Skin epidermis (tissue), 12 donors: ENCODE measurements around the gene CMSS1.
"Not testable (repeated sequence)": the region's sequence is repeated elsewhere in the genome, so short reads cannot be mapped to it uniquely, and the experiment has no call there.

Experiments used
- H3K27ac ChIP-seq, 21 experiments: fragments of 200-600 bp; sonication (generic) in 11 of 21; one replicate each; pipeline ENCODE4 v1.5.0; 2020; ENCODE audit warnings: mild to moderate bottlenecking in 3 of 21, inconsistent platforms in 2 of 21, moderate library complexity in 2 of 21
- H3K4me3 ChIP-seq, 7 experiments: fragments of 200-600 bp; sonication (generic) in 2 of 7; one replicate each; pipeline ENCODE4 v1.5.0; 2020; ENCODE audit warnings: inconsistent platforms in 2 of 7, mild to moderate bottlenecking in 2 of 7, moderate library complexity in 1 of 7

The CMSS1 gene

DNA sequence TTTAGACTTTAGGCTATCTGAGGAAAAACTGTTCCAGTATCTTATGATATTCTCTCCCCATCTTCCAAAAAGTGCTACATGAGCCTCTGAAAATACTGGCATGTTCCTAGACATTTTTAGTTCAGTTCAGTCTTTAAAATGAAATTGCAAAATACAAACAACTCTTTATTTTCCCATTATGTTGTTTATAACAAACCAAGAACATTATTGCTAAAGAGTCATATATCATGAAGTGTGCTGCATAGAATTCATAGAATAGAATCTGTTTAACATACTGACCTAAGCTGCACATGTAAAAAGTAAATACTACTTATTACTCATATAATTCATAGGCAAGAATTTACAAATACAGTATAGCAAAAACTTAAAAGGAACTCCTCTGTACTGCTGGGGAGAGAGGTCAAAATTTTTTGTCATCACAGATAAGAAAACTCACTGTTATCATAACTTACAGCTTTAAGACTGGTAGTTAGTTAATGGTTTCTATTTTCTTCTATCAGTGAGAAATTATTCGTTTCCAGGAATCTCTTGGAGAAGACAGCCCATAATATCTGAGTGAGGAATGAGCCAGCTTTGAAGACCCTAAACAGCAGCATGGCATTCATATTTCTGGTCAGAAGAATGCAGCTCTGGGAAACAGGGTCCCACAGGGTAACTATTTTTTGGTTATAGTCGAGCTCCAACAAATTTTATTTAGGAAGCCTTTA is 264.5 kb downstream of the CMSS1 start:
- peak overlapping the region in 2 of 21 experiments; percentile 14 to 26 for H3K27ac ChIP-seq
- H3K4me3 ChIP-seq, result no peak overlapping the region

- Histone ChIP-seq H3K27ac (peak overlapping the region in 2 of 21 experiments; percentile 14 to 26), H3K4me3 (no peak overlapping the region)
These were observed 265.1 kb downstream of the CMSS1 start for GRCh38 chr3:100082714-100083113.

- no peak overlapping the region for H3K4me3 ChIP-seq
- H3K27ac ChIP-seq, result peak overlapping the region in 1 of 21 experiments; percentile 26
These were observed 265.5 kb downstream of the CMSS1 start for GRCh38 chr3:100083209-100083608.

- Histone ChIP-seq H3K4me3 (no peak overlapping the region), H3K27ac (peak overlapping the region in 2 of 21 experiments; percentile 26 to 43)
These were observed 266.6 kb downstream of the CMSS1 start for GRCh38 chr3:100084100-100084806.

DNA sequence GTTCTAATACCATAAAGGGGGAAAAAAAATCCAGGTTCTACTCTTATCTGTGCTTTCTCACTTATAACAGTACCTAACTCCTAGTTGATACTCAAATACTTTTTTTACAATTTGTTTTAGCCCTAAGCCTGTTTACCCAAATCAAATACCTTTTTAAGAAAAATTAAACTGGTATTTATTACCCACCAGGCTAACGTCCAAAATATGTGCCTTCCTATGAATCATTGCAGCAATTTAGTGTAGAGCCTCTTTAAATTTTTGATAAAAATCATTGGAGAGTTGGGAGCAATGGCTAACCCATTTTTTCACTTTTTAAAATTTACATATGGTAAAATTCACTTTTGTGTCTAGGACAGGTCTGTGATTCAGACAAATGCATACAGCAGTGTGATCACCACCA is 268.7 kb downstream of the CMSS1 start:
- Histone ChIP-seq H3K4me3 (no peak overlapping the region), H3K27ac (peak overlapping the region in 4 of 21 experiments; percentile 11 to 45 (median 20))

GRCh38 chr3:100087198-100087597 is 269.5 kb downstream of the CMSS1 start:
- H3K27ac ChIP-seq, result peak overlapping the region in 5 of 21 experiments; percentile 11 to 31 (median 17)
- H3K4me3 ChIP-seq, result no peak overlapping the region

DNA sequence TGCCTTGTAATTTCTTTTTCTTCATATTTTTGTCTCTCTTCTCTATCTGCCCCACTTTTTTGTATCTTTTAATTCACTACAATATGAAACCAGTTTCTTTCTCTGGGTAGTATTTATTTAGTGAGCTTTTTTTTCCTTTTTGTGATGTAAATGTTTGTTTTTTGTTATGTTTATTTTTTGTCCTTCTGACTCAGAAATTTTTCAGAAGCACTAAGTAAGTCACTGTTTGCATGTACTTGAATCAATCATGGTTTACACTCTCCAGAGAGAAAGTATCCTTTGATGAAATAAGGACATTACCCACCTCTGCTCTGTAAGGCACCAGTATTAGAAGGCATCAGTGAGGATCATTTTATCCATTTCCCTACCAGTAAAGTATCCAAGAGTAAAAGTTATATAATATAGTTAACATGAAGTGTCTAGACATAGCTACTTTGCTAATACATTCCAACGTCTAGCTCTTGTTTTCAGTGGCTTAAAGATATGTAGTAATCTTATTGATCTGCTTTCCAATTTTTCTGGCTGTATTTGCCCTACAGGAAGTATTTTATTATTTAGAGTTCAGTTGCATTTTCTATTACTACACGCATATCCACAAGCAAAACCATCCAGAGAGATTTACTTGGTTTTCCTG is 271.2 kb downstream of the CMSS1 start:
- peak overlapping the region in 1 of 21 experiments; percentile 25 for H3K27ac ChIP-seq
- no peak overlapping the region for H3K4me3 ChIP-seq

- peak overlapping the region in 3 of 21 experiments; percentile 5 to 25 (median 22) for H3K27ac ChIP-seq
These were observed 272.4 kb downstream of the CMSS1 start for GRCh38 chr3:100089812-100090668.

DNA sequence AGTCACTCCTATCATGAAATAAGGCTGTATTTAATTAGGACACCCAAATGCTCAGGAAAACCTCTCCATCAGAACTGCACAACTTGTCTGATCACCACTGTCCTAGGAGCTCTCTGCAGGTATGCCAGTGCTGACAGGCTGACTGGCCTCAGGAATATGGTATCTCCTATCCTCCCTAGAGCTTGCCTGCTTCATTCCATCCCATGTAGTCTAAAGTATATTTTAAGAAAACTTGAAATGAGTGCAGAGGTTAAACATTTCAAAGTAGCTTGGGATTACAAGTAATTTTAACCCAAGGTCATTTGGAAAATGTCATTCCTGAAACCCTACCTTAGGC is 273.0 kb downstream of the CMSS1 start:
- H3K27ac ChIP-seq, result peak overlapping the region in 1 of 21 experiments; percentile 5

More at GRCh38 chr3:100089812-100090668, 272.4 kb downstream of the CMSS1 start:
- H3K4me3 ChIP-seq, result no peak overlapping the region

DNA sequence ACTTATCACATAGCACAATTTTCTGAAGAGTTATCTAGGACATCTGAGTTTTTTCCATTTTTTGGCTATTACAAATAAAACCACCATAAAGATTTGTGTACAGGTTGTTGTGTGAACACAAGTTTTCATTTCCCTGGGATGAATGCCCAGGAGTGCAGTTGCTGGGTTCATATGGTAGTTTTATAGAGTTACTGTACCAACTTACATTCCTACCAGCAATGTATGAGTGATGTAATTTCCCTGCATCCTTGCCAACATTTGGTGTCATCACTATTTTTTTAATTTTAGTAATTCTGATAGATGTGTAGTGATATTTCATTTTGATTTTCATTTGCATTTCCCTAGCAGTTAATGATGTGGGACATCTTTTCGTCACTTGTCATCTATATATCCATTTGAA is 276.2 kb downstream of the CMSS1 start:
- Histone ChIP-seq H3K4me3 (no peak overlapping the region), H3K27ac (no peak overlapping the region)

More for the DNA sequence above, 273.0 kb downstream of the CMSS1 start:
- H3K4me3 ChIP-seq, result no peak overlapping the region

GRCh38 chr3:100096286-100096685 is 278.6 kb downstream of the CMSS1 start:
- not testable (repeated sequence) for H3K27ac ChIP-seq

GRCh38 chr3:100096866-100097265 is 279.2 kb downstream of the CMSS1 start:
- Histone ChIP-seq H3K27ac (no peak overlapping the region), H3K4me3 (no peak overlapping the region)

More at GRCh38 chr3:100096286-100096685, 278.6 kb downstream of the CMSS1 start:
- not testable (repeated sequence) for H3K4me3 ChIP-seq

DNA sequence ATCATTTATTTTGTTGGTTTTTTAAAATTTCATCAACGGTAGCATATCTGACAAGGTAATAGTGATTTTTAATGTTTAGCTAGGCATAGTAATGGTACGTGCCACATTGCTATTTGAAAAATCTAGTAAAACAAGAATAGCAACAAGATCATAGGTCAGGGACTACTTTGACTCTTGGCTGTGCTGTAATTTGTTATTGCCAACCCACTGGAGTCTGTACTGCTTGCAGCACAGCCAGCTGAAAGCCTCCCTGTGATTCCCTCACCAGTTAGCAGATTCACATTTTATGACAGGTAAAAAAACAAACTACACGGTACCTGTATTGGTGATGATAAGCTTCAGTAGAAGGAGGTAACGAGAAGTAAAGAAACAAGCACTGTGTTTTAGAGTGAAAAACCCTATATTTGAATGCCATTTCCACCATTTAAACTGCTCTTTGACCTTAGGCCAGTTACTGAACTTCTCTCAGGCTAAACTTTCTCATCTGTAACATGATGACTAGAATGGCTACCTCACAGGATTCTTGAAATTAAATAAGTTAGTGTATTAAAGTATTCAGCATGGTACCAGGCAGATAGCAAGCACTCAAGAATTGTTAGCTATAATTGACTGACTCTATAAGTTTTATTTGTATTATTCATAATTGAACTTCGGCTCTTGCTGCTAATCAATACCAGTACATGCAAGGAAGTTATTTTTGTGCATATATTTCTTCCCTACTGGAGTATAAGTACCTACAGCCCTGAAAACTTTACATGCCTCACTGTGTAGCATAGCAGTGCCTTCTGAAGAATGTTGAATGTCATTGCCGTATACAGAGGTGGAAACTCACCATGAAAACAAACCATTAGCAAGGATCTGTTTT is 280.5 kb downstream of the CMSS1 start:
- no peak overlapping the region for H3K27ac ChIP-seq

GRCh38 chr3:100098784-100099070 is 281.1 kb downstream of the CMSS1 start:
- no peak overlapping the region for H3K4me3 ChIP-seq

More for the DNA sequence above, 280.5 kb downstream of the CMSS1 start:
- no peak overlapping the region for H3K4me3 ChIP-seq

DNA sequence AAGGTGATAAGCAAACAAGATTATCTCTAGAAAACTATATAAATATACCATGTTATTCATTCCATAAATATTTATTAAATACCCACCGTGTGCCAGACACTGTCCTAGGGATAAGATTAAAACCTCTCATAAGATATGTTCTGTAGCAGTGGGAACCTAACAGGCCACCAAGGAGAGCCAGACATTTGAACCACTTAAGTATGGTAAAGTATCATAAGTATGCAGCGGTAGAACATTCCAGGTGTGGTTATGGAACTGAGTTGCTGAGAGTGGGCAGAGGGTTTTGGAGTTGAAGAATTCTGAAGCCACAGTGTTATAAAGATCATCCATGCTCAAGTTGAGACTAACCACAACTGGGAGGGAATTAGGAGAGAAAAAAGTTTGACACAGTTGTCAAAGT is 282.0 kb downstream of the CMSS1 start:
- Histone ChIP-seq H3K4me3 (no peak overlapping the region), H3K27ac (no peak overlapping the region)

More at GRCh38 chr3:100098784-100099070, 281.1 kb downstream of the CMSS1 start:
- H3K27ac ChIP-seq, result no peak overlapping the region

GRCh38 chr3:100100425-100100824 is 282.8 kb downstream of the CMSS1 start:
- Histone ChIP-seq H3K27ac (no peak overlapping the region), H3K4me3 (no peak overlapping the region)

DNA sequence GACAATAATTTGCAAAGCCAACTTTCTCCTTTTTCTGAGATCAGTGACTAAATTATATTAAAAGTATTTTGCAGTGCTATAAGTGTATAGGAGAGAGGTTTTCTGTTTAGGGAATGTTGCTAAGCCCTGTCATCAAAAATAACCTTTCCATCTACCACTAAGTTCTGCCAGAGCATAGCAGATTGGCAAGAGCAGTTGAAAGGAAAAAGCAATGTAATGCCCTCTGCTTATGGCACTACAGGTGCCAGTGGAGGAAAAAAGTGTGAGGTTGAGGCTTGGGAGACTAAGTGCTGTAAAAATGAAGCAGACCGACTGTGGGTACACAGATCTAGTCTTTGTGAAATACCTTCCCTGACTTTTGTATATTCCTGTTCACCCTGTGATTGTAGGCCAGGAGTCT is 285.1 kb downstream of the CMSS1 start:
- no peak overlapping the region for H3K4me3 ChIP-seq
- H3K27ac ChIP-seq, result no peak overlapping the region

DNA sequence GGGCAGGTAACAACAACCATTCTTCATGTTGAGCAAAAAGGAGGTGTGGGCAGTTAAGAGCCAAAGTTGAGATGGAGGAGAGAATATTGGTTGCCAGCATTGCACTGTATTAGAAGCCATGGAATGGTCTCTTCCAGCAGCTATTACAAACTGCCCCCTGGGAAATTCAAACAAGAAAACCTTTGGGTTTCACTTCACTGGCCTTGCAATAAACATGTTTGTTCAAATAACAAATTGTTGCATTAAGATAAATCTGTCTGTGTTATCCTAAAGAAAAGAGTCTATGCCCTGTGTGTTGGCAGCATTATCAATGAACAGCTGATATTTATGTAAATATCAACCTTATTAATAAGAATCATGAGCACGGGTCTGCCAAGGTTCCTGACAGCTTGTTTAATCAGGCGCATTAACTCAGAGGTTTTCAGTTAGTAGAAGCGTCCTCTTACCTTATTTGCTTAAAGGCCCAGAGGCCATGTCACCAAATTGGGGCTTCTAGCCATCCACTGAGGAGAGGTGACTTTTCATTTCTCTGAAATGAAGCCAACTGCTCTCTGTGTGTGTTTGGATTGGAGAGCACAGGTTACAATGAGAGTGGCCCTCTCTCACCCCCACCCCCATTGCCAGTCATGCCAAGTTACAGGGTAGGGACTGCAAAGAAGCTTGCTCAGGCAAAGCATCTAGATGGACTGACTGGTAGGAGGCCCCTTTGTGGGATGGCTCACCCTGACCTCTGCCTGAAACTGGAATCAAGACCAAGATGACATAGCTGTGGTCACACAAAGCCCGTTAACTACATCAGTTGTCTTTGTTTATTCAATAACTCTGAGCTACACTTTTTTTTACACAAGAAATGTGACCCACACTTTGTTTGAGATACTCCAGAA is 286.1 kb downstream of the CMSS1 start:
- H3K4me3 ChIP-seq, result no peak overlapping the region
- H3K27ac ChIP-seq, result no peak overlapping the region
